ENCODE results near the gene TBC1D8.

- TF ChIP-seq CTCF (IDR thresholded peaks at IDR 0.05; ENCODE audit: low read depth, low read length, poor library complexity, severe bottlenecking) (no peak), EZH2phosphoT487 (IDR thresholded peaks at IDR 0.05; ENCODE audit: borderline replicate concordance, low read length) (no peak)
Observed at GRCh38 chr2:101058386-101058785, 92.8 kb downstream of the TBC1D8 start.

Data from DOHH2 (cell line).